ENCODE data around the gene ATP5F1C.

The ATP5F1C gene

DNA sequence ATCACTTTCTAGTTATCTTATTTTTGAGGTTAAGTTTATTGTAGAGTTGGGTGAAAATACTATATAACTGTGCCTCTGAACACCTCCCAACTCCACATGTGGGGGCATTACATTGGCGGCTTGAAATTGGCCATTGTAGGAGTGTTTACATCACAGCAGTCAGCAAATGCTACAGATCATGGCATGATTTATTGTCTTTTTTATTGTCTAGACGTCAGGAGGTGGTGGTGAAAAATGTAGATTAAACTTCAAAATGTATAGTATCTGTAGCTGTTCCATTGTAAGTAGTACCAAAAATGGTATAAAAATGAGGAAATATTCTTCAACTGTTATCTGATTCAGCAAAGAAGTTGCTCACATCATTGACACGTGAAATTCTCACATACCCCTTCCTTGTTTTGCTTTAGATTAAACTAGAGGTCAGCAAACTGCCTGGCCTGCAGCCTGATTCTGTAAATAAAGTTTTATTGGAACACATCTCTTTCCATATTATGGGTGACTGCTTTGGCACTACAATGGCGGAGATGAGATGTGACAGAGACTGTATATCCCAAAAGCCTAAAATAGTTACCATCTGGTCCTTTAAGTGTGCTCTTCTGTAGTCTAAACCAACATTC is 65.4 kb downstream of the ATP5F1C start:
- no peak for DNase-seq (ENCODE audit: low spot score)

DNA sequence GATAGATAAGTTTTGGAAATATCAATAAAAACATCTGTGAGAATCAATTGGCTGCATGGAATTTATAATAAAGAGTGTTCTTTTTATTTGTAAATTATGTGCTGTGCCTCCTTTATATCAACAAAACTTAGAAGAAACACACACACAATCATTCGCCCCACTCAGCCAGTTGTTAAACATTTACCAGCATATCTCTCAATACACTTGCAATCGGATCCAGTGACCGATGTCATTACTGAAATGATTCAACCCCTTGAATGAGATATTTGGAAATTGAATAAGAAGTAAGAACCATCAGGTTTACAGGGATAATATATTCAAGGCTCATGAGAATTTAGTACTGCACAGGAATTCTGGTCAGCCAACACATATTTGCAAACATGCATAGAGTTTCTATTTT is 65.9 kb downstream of the ATP5F1C start:
- DNase-seq (ENCODE audit: low spot score) = no peak

DNA sequence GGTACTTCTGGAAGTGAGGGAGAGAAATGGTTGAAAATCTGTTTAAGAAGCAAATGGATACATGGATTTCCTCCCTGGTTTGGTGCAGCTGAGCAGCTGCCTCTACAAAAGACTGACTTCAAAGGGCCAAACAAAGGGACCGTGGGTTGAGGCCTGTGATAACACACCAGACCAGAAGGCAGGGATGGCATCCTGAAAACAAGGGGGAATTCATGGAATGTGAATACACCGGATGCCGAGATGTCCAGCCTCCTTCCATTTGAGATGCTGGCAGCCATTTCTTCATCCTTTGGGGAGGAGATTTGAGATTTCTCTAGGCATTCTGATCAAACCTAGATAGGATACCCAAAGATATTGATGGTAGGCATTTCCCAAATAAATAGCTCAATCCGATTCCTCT is 67.2 kb downstream of the ATP5F1C start:
- no peak for DNase-seq (ENCODE audit: low spot score)

DNA sequence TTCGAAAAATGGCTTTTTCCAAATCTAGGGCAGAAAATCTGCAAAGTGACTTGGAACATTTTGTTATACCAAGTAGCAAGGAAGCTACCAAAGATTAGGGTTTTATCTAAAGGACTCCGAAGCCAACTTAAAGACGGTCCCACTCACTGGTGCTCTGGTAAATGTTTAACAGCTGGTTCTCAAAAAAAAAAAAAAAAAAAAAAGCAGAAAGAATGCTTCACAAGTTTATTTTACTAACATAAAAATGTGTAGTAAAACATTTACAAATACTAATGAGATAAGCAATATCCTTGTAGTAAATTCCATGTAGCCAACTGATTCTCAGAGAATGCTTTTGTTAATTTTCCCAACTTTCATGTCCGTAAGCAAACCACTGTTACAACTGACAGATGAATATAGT is 68.7 kb downstream of the ATP5F1C start:
- DNase-seq (ENCODE audit: low spot score) = no peak

DNA sequence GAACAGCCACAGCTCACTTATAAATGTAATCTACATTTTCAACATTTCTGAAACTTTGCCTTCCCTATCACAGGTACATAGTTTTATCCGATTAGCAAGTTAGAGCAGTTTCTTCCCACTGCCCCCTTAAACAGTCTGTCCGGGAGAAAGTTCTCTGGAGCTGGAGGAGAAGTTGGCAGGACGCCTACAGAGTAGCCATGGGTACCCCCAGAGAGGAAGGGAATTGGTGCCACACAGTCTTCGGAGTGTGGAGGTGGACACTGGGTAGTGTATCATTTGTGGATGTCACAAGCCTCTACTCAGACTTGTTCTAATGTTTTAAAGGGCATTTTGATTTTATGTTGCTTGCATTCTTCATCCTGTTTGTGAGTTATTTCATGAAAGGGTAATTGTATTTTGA is 69.3 kb downstream of the ATP5F1C start:
- DNase-seq (ENCODE audit: low spot score) = no peak

Data from CD4-positive, alpha-beta T cell treated with Interleukin-6 at 100 ng/mL for 8 hours (primary cell).